ENCODE data around the gene TRAM2.

Gene TRAM2

DNA sequence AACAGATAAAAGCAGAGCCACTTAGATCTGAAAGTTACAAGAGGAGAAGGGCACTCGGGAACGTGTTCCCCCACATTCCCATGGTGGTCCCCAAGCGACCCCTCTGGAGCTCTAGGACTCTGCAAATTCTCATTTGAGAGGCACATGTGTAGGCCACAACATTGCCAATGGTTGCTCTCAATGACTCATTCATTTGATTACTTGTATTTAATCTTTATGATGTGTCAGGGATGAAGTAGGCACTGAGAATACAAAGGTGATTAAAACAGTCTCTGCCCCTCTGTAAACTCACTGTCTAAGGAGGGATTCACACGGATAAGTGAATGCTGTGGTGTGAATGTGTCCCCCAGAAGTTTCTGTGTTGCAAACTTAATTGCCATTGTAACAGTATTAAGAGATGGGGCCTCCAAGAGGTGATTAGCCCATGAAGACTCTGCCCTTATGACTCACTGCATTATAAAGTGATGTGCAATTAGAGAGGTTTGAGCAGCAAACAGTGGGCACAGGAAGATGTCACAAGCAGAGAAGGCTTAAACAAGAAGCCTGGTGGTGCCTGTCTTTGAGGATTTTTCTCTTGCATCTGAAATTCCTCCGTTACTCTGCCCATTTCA, 34.0 kb upstream of the TRAM2 start:
- H3K36me3 ChIP-seq (ENCODE audit: control insufficient read depth, insufficient read depth, low read length), result no peaks in the 10 kb centered on the region
- no CpG with 5 or more reads among the region's 5 CpGs for WGBS (ENCODE audit: insufficient coverage, insufficient read length)
- H3K27me3 ChIP-seq (ENCODE audit: control insufficient read depth, insufficient read depth, low read length), result no peaks in the 10 kb centered on the region
- H3K4me3 ChIP-seq (ENCODE audit: low read length), result no peak overlapping the region
- DNase-seq (ENCODE audit: low read depth, low spot score), result no peak
- H3K4me1 ChIP-seq (ENCODE audit: control insufficient read depth, insufficient read depth, low read length), result no peaks in the 10 kb centered on the region
- no peak overlapping the region for H3K27ac ChIP-seq (ENCODE audit: low read length)
- no peaks in the 10 kb centered on the region for H3K9me3 ChIP-seq (ENCODE audit: control insufficient read depth, insufficient read depth, low read length)

DNA sequence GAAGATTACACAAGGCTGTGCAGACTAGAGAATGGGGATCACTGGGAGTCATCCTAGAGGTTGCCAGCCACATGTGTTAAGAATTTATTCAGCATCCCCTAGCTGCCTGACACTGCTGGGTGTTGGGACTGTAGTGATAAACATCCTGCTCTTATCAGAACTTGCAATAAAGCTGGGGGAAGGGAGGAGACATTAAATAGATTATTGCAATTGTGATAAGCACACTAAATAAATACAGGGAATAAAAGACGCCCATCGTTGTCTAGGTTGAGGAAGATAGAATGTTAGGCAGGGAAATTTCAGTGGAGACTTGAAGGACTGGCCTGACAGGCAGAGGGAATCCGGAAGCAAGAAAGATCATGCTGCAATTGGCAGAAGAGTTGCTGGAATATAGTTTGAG, 33.2 kb upstream of the TRAM2 start:
- H3K9me3 ChIP-seq (ENCODE audit: control insufficient read depth, insufficient read depth, low read length), result no peaks in the 10 kb centered on the region
- no peaks in the 10 kb centered on the region for H3K36me3 ChIP-seq (ENCODE audit: control insufficient read depth, insufficient read depth, low read length)
- DNase-seq (ENCODE audit: low read depth, low spot score), result no peak
- H3K27me3 ChIP-seq (ENCODE audit: control insufficient read depth, insufficient read depth, low read length), result no peaks in the 10 kb centered on the region
- H3K4me3 ChIP-seq (ENCODE audit: low read length), result no peak overlapping the region
- no peak overlapping the region for H3K27ac ChIP-seq (ENCODE audit: low read length)
- WGBS (ENCODE audit: insufficient coverage, insufficient read length), result no CpG with 5 or more reads among the region's 3 CpGs
- H3K4me1 ChIP-seq (ENCODE audit: control insufficient read depth, insufficient read depth, low read length), result no peaks in the 10 kb centered on the region

DNA sequence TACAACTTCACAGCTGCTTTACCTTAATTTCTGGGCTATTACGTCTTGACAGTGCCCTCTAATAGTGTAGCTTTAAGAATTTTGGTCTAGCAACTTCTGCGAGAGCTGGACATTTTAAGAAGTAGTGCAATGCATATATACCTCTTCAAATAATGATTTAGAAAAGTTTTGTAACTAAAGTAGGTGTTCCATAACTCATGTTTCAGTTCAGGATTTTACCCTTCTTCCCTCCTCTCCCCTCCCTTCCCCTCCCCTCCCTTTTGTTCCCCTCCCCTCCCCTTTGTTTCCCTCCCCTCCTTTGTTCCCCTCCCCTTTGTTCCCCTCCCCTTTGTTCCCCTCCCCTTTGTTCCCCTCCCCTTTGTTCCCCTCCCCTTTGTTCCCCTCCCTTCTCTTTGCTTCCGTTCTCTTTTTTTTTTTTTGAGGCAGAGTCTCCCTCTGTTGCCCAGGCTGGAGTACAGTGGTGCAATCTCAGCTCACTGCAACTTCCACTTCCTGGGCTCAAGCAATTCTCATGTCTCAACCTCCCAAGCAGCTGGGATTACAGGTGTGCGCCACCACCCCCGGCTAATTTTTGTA, 28.8 kb upstream of the TRAM2 start:
- Histone ChIP-seq H3K36me3 (ENCODE audit: control insufficient read depth, insufficient read depth, low read length) (no peaks in the 10 kb centered on the region), H3K27me3 (ENCODE audit: control insufficient read depth, insufficient read depth, low read length) (no peaks in the 10 kb centered on the region), H3K27ac (ENCODE audit: low read length) (no peak overlapping the region), H3K4me3 (ENCODE audit: low read length) (no peak overlapping the region), H3K4me1 (ENCODE audit: control insufficient read depth, insufficient read depth, low read length) (no peaks in the 10 kb centered on the region), H3K9me3 (ENCODE audit: control insufficient read depth, insufficient read depth, low read length) (no peaks in the 10 kb centered on the region)
- no CpG with 5 or more reads among the region's 5 CpGs for WGBS (ENCODE audit: insufficient coverage, insufficient read length)
- DNase-seq (ENCODE audit: low read depth, low spot score), result no peak

DNA sequence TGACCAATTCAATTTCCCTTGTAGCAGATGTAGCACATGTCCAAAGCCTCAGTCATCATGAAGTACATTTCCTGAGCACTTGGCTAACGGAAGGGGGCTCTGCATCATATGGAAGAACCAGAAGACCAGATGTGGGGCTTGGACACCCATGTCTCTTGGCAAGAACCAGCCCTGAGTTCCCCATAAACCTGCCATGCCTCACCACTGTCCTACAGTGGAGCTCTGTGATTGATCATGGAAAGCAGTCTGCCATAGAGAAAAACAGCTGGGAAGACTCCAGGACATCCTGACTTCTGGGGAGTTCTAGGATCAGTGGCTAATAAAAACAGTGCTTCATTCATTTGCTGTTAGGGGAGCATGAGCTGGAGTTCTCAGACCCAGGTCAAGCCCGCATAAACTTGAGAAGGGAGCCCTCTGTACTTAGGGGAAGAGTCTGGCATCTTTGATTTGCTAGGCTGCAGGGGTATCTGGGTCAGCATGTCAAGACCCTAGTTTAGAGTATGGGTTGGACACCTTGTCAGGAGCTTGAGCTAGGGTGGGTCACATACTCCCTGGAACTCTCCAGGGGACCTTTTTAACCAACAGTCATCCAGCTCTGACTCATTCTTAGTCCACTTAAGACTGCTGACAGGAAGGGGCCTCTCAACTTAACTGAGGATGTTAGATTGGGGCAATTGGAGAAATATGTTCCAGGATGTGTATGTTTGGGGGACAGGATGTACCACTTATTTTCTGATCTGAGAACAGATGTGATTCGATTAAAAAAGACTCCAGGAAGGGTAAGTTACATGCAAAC, 26.3 kb upstream of the TRAM2 start:
- Histone ChIP-seq H3K9me3 (ENCODE audit: control insufficient read depth, insufficient read depth, low read length) (no peaks in the 10 kb centered on the region), H3K4me3 (ENCODE audit: low read length) (no peak overlapping the region), H3K27ac (ENCODE audit: low read length) (no peak overlapping the region), H3K4me1 (ENCODE audit: control insufficient read depth, insufficient read depth, low read length) (no peaks in the 10 kb centered on the region), H3K27me3 (ENCODE audit: control insufficient read depth, insufficient read depth, low read length) (no peaks in the 10 kb centered on the region), H3K36me3 (ENCODE audit: control insufficient read depth, insufficient read depth, low read length) (no peaks in the 10 kb centered on the region)
- WGBS (ENCODE audit: insufficient coverage, insufficient read length), result no CpG with 5 or more reads among the region's 3 CpGs
- DNase-seq (ENCODE audit: low read depth, low spot score), result no peak

DNA sequence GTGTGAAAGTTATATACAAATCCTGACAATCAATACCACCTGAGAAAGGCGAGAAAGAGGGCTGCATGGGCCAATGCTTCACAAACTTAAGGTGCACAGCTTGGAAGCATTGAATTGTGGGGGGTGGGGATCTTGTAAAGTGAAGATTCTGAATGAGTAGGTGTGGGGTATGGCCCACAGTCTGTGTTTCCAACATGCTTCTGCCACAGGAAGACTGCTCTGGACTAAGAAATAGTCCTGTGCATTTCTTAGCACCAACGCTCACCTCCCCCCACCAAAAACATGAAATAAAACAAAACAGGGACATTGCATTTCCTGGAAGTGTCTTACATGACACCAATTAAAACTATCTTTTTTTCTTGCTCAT, 21.9 kb upstream of the TRAM2 start:
- Histone ChIP-seq H3K9me3 (ENCODE audit: control insufficient read depth, insufficient read depth, low read length) (no peaks in the 10 kb centered on the region), H3K27me3 (ENCODE audit: control insufficient read depth, insufficient read depth, low read length) (no peaks in the 10 kb centered on the region), H3K4me1 (ENCODE audit: control insufficient read depth, insufficient read depth, low read length) (no peaks in the 10 kb centered on the region), H3K4me3 (ENCODE audit: low read length) (no peak overlapping the region), H3K36me3 (ENCODE audit: control insufficient read depth, insufficient read depth, low read length) (no peaks in the 10 kb centered on the region), H3K27ac (ENCODE audit: low read length) (no peak overlapping the region)
- no peak for DNase-seq (ENCODE audit: low read depth, low spot score)
- no CpG with 5 or more reads among the region's 2 CpGs for WGBS (ENCODE audit: insufficient coverage, insufficient read length)

DNA sequence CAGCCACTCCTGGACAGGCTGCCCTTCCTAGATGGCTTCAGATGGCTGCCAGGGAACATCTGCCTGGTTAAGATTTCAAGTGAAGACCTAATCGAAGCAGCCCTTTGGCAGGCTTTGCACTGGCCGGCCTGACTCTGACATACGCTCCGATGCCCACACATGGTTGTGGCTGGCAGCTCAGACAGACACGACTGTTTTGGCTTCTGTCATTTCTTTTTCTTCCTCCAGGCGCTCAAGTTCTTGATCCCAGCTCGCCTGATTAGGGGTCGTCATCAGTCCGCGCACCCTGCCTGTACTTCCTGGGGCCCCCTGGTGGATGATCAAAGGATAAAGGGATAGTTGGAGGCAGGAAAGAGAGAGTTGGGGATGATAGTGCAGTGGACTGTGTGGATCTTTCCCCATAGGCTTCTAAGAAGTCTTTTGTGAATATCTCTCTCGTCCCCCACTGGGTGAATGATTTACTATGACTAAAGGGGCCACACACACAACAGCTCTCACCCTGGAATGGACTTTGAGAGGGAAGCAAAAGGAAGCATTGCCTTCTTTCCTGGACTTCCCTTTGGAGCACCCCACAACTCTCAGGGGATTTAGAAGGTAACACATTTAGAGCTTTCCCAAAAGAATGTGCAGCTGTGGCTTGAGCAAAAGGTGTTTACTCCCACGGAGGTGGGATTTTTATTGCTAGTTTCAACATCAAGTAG, 21.4 kb upstream of the TRAM2 start:
- WGBS (ENCODE audit: insufficient coverage, insufficient read length), result no CpG with 5 or more reads among the region's 12 CpGs
- DNase-seq (ENCODE audit: low read depth, low spot score), result no peak
- Histone ChIP-seq H3K27ac (ENCODE audit: low read length) (no peak overlapping the region), H3K36me3 (ENCODE audit: control insufficient read depth, insufficient read depth, low read length) (no peaks in the 10 kb centered on the region), H3K4me1 (ENCODE audit: control insufficient read depth, insufficient read depth, low read length) (no peaks in the 10 kb centered on the region), H3K9me3 (ENCODE audit: control insufficient read depth, insufficient read depth, low read length) (no peaks in the 10 kb centered on the region), H3K4me3 (ENCODE audit: low read length) (no peak overlapping the region), H3K27me3 (ENCODE audit: control insufficient read depth, insufficient read depth, low read length) (no peaks in the 10 kb centered on the region)

DNA sequence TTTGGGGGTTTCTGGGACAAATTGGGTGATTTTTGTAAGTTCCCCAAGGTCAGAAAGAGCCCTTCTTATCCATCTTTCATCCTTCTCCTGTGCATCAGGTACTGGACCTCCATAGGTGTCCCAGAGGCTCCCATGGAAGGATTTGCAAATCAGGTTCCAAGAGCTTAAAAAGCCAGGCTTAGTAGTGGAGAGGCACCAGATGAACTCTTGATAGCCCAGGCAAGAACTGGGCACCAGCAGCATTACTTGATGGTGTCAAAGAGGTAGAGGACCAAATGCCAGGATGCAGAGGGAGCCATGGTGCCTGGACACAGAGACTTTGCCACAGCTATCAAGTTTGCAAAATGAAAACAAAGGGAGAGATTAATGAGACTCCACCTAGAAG, 20.9 kb upstream of the TRAM2 start:
- Histone ChIP-seq H3K9me3 (ENCODE audit: control insufficient read depth, insufficient read depth, low read length) (no peaks in the 10 kb centered on the region), H3K4me1 (ENCODE audit: control insufficient read depth, insufficient read depth, low read length) (no peaks in the 10 kb centered on the region), H3K36me3 (ENCODE audit: control insufficient read depth, insufficient read depth, low read length) (no peaks in the 10 kb centered on the region), H3K4me3 (ENCODE audit: low read length) (no peak overlapping the region), H3K27me3 (ENCODE audit: control insufficient read depth, insufficient read depth, low read length) (no peaks in the 10 kb centered on the region), H3K27ac (ENCODE audit: low read length) (no peak overlapping the region)
- no peak for DNase-seq (ENCODE audit: low read depth, low spot score)

DNA sequence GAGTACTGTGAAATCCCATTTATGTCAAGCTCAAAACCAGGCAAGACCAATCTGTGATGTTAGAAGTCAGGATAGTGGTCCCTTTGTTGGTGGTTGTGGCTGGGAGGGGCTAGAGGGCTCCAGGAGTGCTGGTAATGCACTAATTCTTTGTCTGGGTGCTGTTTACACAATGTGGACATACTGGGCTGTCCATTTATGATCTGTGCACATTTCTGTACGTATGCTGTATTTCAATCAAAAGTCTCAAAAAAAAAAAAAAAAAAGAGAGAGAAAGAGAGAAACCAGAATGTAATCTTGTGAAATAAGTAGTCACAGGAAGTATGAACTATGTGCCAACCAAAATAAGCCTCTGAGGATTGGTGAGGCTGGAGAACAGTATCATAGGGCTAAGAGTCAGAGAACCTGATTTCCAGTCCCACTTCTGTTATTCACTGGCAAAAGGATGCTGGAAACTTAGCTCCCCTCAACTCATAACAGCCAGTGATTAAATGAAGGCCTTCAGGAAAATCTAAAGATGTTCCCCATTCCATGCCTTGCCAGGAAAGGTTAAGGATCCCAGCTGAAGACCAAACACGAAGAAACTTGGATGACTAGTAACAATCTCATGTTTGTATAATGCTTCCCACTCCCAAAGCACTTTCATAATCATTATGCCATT, 19.6 kb upstream of the TRAM2 start:
- Histone ChIP-seq H3K4me3 (ENCODE audit: low read length) (no peak overlapping the region), H3K27ac (ENCODE audit: low read length) (no peak overlapping the region), H3K9me3 (ENCODE audit: control insufficient read depth, insufficient read depth, low read length) (no peaks in the 10 kb centered on the region), H3K36me3 (ENCODE audit: control insufficient read depth, insufficient read depth, low read length) (no peaks in the 10 kb centered on the region), H3K4me1 (ENCODE audit: control insufficient read depth, insufficient read depth, low read length) (no peaks in the 10 kb centered on the region), H3K27me3 (ENCODE audit: control insufficient read depth, insufficient read depth, low read length) (no peaks in the 10 kb centered on the region)
- no CpG with 5 or more reads among the region's 2 CpGs for WGBS (ENCODE audit: insufficient coverage, insufficient read length)
- DNase-seq (ENCODE audit: low read depth, low spot score), result no peak

DNA sequence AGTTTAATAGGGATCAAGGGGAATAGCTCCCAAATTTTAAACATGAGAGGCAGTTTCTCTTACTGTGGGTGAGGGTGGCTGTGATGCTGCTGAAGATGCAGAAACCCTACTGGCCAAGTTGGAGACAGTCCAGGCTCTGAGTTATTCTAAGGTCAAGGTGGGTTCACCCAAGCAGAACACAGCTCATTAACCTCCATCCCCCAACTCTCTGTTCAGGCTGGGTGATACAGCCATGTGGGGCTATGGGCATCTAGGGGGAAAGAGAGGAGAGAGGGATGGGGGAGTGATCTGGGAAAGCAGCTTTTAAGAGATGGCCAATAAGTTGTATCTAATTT, 18.9 kb upstream of the TRAM2 start:
- Histone ChIP-seq H3K27me3 (ENCODE audit: control insufficient read depth, insufficient read depth, low read length) (no peaks in the 10 kb centered on the region), H3K36me3 (ENCODE audit: control insufficient read depth, insufficient read depth, low read length) (no peaks in the 10 kb centered on the region), H3K27ac (ENCODE audit: low read length) (no peak overlapping the region), H3K4me3 (ENCODE audit: low read length) (no peak overlapping the region), H3K9me3 (ENCODE audit: control insufficient read depth, insufficient read depth, low read length) (no peaks in the 10 kb centered on the region), H3K4me1 (ENCODE audit: control insufficient read depth, insufficient read depth, low read length) (no peaks in the 10 kb centered on the region)
- no peak for DNase-seq (ENCODE audit: low read depth, low spot score)

DNA sequence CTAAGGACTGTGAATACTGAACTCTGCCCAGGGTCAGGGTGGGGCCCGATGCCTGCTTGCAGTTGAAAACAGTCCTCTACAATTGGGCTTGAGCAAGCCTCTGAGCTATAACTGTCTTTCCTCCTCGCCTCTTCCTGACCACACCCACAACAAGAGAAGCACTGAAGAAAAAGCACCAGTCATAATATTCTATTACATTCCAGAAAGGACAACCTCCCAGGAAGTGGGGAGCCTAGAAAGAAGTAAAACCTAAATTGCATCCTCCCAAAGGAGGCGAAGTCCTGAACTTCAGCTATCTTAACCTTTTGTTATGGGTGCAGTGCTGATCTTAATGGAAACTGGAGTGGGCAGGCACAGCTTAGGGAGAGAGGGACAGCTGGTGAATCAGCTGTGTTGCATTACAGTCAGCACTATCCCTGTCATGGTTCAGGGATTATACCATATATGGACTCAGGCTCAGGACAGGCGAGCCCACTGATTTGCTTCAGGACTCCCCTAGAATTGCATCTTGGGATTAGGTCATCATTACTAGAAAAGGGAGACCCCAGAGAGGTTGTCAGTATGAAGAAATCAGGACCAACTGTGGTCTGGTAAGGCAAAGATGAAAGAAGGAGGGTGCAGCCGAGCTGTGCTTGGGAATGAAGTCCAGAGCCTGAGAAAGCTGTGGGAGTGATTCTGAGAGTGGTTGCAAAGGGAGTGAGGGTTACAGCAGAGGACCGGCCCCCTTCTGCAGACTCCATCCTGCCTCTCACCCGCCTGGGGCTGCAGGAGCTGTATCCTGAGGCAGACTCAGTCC, 18.3 kb upstream of the TRAM2 start:
- no peak for DNase-seq (ENCODE audit: low read depth, low spot score)
- no peaks in the 10 kb centered on the region for H3K9me3 ChIP-seq (ENCODE audit: control insufficient read depth, insufficient read depth, low read length)
- no peaks in the 10 kb centered on the region for H3K4me1 ChIP-seq (ENCODE audit: control insufficient read depth, insufficient read depth, low read length)
- no peaks in the 10 kb centered on the region for H3K27me3 ChIP-seq (ENCODE audit: control insufficient read depth, insufficient read depth, low read length)
- H3K27ac ChIP-seq (ENCODE audit: low read length), result no peak overlapping the region
- no peaks in the 10 kb centered on the region for H3K36me3 ChIP-seq (ENCODE audit: control insufficient read depth, insufficient read depth, low read length)
- no CpG with 5 or more reads among the region's 7 CpGs for WGBS (ENCODE audit: insufficient coverage, insufficient read length)
- no peak overlapping the region for H3K4me3 ChIP-seq (ENCODE audit: low read length)

Data from iPS DF 6.9 (cell line).